Activated T-helper 2 cell treated with anti-CD3 and anti-CD28 coated beads, Interferon-gamma antibody, Interleukin-2, Interleukin-4, amounts not matched to agents 10 μg/mL and 5 μg/mL and 100 μg/mL, durations not matched to agents 14 hours and 24 hours and 36 hours (primary cell): ENCODE measurements around the gene SLC22A14. TPM values are rescaled to one million over a fixed set of nuclear protein-coding genes. Genes with fewer than 3 reads are reported as not detected.

ENCODE experiments used
- DNase-seq: peaks from one replicate; pipeline ENCODE4 v3.0.0; 2021; ENCODE audit warnings: low spot score
- H3K27ac Mint-ChIP-seq: one replicate; pipeline ENCODE4 v1.8.0; 2021; ENCODE audit warnings: mixed read lengths
- H3K27me3 Mint-ChIP-seq: one replicate; pipeline ENCODE4 v1.8.0; 2021; ENCODE audit warnings: low read depth, mixed read lengths
- H3K36me3 Mint-ChIP-seq: one replicate; pipeline ENCODE4 v1.8.0; 2021; ENCODE audit warnings: low read depth, mixed read lengths
- H3K4me1 Mint-ChIP-seq: one replicate; pipeline ENCODE4 v1.8.0; 2021; ENCODE audit warnings: low read depth, mixed read lengths
- H3K4me3 Mint-ChIP-seq: one replicate; pipeline ENCODE4 v1.8.0; 2021; ENCODE audit warnings: low read depth, mild to moderate bottlenecking, moderate library complexity, mixed read lengths
- H3K9me3 Mint-ChIP-seq: one replicate; pipeline ENCODE4 v1.8.0; 2021; ENCODE audit warnings: mixed read lengths
- intact Hi-C: fragments of 100-400 bp; cut with micrococcal nuclease; formaldehyde crosslinking; loops from one replicate; pipeline ENCODE4 v1.15.1; 2023
- total RNA-seq: library from RNA; stranded (reverse); gene quantifications from 2 replicates; pipeline ENCODE4 v1.2.3, GENCODE V29; 2022

Gene SLC22A14
- total RNA-seq, 1 donor from 2014 or later, result not detected

DNA sequence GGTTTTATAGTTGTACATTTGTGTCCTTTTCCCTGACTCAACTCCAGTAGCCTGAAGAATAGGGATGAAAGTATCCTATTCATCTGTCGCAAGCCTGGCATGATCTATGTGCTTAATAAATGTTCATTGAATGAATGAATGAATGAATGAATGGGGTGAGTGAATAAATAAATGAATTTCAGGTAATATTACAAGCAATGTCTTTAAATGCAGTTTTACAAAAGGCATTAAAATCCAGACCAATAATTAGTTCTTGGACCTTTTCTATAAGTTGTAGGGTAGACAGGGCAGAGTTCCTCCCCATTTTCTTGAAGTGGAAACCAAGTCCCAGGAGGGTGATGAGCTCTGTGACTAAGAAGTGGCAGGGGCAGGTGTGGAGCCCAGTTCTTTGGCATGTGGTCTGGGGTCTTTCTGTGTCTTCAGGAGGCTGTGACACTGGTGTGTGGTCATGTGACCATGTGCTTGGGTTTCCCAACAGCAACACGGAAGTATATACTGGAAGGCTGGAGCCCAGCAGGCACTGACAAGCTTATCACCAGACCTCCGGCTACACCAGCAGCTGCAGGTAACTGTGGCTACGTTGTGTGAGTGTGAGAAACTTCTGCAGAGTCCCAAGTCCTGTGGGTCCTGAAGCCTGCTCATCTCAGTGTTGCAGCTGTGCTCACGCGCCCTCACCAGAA is 82.8 kb downstream of the SLC22A14 start:
- Mint-ChIP-seq H3K4me1 (peaks cover 8% of the 10 kb centered on the region), H3K36me3 (peaks cover 23% of the 10 kb centered on the region), H3K4me3 (no peak overlapping the region), H3K9me3 (no peaks in the 10 kb centered on the region), H3K27me3 (no peaks in the 10 kb centered on the region), H3K27ac (no peak overlapping the region)
- DNase-seq, result no peak
- intact Hi-C loops, result no loop called here

DNA sequence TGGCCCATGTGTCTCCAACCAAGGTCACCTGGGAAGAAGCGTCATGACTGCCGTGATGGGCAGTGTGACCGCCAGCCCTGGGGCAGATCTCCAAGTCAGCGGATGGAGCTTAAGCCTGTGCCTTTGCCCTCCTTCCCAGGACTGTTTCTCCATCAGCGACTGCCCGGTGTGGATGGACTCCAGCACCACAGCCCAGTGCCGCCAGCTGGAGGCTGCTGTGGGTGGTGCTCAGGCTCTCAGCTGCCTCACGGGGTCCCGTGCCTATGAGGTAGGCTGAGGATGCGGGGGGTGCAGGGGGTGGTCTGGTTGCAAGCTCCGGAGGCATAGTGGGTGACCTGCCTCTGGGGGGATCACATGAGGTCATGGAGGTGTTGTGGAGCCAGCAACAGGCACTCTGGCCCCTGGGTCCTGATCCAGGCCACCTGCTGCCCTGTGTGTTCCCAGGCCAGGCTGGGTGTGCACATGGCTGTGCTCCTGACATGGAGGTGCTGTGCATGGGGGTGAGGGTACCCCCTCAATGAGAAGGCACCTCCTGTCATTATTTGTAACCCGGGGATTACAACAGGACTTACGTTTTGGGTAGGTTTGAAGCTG is 83.5 kb downstream of the SLC22A14 start:
- Mint-ChIP-seq H3K9me3 (no peaks in the 10 kb centered on the region), H3K4me3 (no peak overlapping the region), H3K36me3 (peaks cover 25% of the 10 kb centered on the region), H3K27me3 (no peaks in the 10 kb centered on the region), H3K4me1 (peaks cover 8% of the 10 kb centered on the region), H3K27ac (no peak overlapping the region)
- intact Hi-C loops, result no loop called here
- DNase-seq, result no peak

- no peak for DNase-seq
- Mint-ChIP-seq H3K36me3 (peaks cover 25% of the 10 kb centered on the region), H3K9me3 (no peaks in the 10 kb centered on the region), H3K27ac (no peak overlapping the region), H3K4me1 (peaks cover 8% of the 10 kb centered on the region), H3K27me3 (no peaks in the 10 kb centered on the region), H3K4me3 (no peak overlapping the region)
- intact Hi-C loops, result no loop called here
Observed at GRCh38 chr3:38366082-38366481, 84.0 kb downstream of the SLC22A14 start.

DNA sequence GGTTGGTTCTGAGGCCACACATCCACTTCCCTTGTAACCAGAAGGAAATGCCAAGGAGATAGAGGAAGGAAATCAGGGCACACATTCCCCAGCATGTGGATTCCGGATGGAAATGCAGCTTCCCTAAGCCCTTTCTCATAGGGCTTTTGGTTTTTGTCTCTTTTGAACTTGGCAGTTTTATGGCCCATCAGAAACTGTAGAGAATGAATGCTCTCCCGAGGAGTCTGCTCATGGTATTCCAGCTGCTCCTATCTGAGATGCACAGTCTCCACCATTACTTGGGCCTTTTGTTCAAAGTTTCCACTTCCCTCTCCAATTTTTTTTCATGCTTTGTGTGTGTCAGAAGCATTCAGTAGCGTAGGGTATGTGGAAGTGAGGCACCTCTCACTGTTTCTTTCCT is 85.7 kb downstream of the SLC22A14 start:
- intact Hi-C loops, result no loop called here
- Mint-ChIP-seq H3K27ac (no peak overlapping the region), H3K9me3 (no peaks in the 10 kb centered on the region), H3K4me1 (peaks cover 10% of the 10 kb centered on the region), H3K36me3 (peaks cover 27% of the 10 kb centered on the region), H3K27me3 (no peaks in the 10 kb centered on the region), H3K4me3 (no peak overlapping the region)
- no peak for DNase-seq

Other genes with a start within 250 kb of the SLC22A14 start
- gene DLEC1, start 243.1 kb upstream of the SLC22A14 start, total RNA-seq, result 0.02 and 0.16 TPM in 2 replicates
- gene ACAA1, start 145.2 kb upstream of the SLC22A14 start, total RNA-seq, result 68.6 and 69.5 TPM in 2 replicates
- 36.5 and 46.5 TPM in 2 replicates for gene MYD88, start 143.6 kb upstream of the SLC22A14 start, total RNA-seq
- gene OXSR1, start 116.8 kb upstream of the SLC22A14 start, total RNA-seq, result 62.2 and 65.8 TPM in 2 replicates
- 0.51 and 0.78 TPM in 2 replicates for gene SLC22A13, start 16.5 kb upstream of the SLC22A14 start, total RNA-seq
- gene XYLB, start 64.5 kb downstream of the SLC22A14 start, total RNA-seq, result 8.6 and 11.8 TPM in 2 replicates
- gene ACVR2B, start 171.6 kb downstream of the SLC22A14 start, total RNA-seq, result 10.3 and 12.0 TPM in 2 replicates
- 13.7 and 14.0 TPM in 2 replicates for gene EXOG, start 214.0 kb downstream of the SLC22A14 start, total RNA-seq